GM18909 (cell line): ENCODE data around the gene ALKBH4.
"Not testable (repeated sequence)": the region's sequence is repeated elsewhere in the genome, so short reads cannot be mapped to it uniquely, and the experiment has no call there.

Source experiments
- ATAC-seq: cut with Tn5 transposase; IDR thresholded peaks from one replicate; pipeline ENCODE4 v1.9.1; 2021; ENCODE audit warnings: mild to moderate bottlenecking; ENCODE audit not compliant: unreplicated experiment, poor library complexity

ALKBH4 gene

GRCh38 chr7:102464577-102465280 is at the start of gene ALKBH4, which contains the start of gene LRWD1:
TSS of gene ALKBH4 (minus strand) at chr7:102464863. CDS start at chr7:102464836, 27 bp downstream.
TSS of gene LRWD1 (plus strand) at chr7:102464984. CDS start at chr7:102465081, 97 bp downstream.
- peak; percentile 90 for ATAC-seq

GRCh38 chr7:102512642-102513221 is 48.1 kb upstream of the ALKBH4 start:
- ATAC-seq: not testable (repeated sequence)

- ATAC-seq: peak; percentile 40
Measured at GRCh38 chr7:102511860-102512522, 47.3 kb upstream of the ALKBH4 start.

- ATAC-seq: not testable (repeated sequence)
Measured at GRCh38 chr7:102510575-102510974, 45.9 kb upstream of the ALKBH4 start.

- not testable (repeated sequence) for ATAC-seq
Measured at GRCh38 chr7:102507410-102508088, 42.9 kb upstream of the ALKBH4 start.

- not testable (repeated sequence) for ATAC-seq
Measured at GRCh38 chr7:102505298-102506185, 40.9 kb upstream of the ALKBH4 start.

- ATAC-seq: not testable (repeated sequence)
Measured at GRCh38 chr7:102503141-102503540, 38.5 kb upstream of the ALKBH4 start.

- ATAC-seq: not testable (repeated sequence)
Measured at GRCh38 chr7:102498321-102498720, 33.7 kb upstream of the ALKBH4 start.

- ATAC-seq: not testable (repeated sequence)
Measured at GRCh38 chr7:102497308-102497707, 32.6 kb upstream of the ALKBH4 start.

- not testable (repeated sequence) for ATAC-seq
Measured at GRCh38 chr7:102496861-102497260, 32.2 kb upstream of the ALKBH4 start.

GRCh38 chr7:102494473-102495149 is 29.9 kb upstream of the ALKBH4 start:
- ATAC-seq: peak; percentile 66

GRCh38 chr7:102494026-102494425 is 29.4 kb upstream of the ALKBH4 start:
- peak; percentile 3 for ATAC-seq

GRCh38 chr7:102493220-102493935 is 28.7 kb upstream of the ALKBH4 start:
- peak; percentile 46 for ATAC-seq

GRCh38 chr7:102490529-102491075 is 25.9 kb upstream of the ALKBH4 start:
- ATAC-seq: peak; percentile 36

GRCh38 chr7:102484317-102484716 is 19.7 kb upstream of the ALKBH4 start:
- not testable (repeated sequence) for ATAC-seq

- not testable (repeated sequence) for ATAC-seq
Measured at GRCh38 chr7:102481962-102482361, 17.3 kb upstream of the ALKBH4 start.

GRCh38 chr7:102479982-102480637 is 15.4 kb upstream of the ALKBH4 start:
- ATAC-seq: not testable (repeated sequence)

GRCh38 chr7:102479209-102479584 is 14.5 kb upstream of the ALKBH4 start:
- peak; percentile 17 for ATAC-seq
